WTC11 (cell line): ENCODE data around the gene PTGIS.

ENCODE experiments used
- CTCF ChIP-seq: fragments of 200-600 bp; IDR thresholded peaks from 2 replicates; pipeline ENCODE4 v1.8.0; 2022; ENCODE audit warnings: antibody characterized with exemption
- IRF2 ChIP-seq: sonication (generic); formaldehyde crosslinking; IDR thresholded peaks from 2 replicates; pipeline ENCODE4 v1.8.0; 2022; ENCODE audit warnings: low read depth, missing genetic modification reagents, borderline replicate concordance
- MAX ChIP-seq: sonication (generic); formaldehyde crosslinking; IDR thresholded peaks from 2 replicates; pipeline ENCODE4 v1.8.0; 2022; ENCODE audit warnings: mild to moderate bottlenecking, missing genetic modification reagents
- NFE2L1 ChIP-seq: sonication (generic); formaldehyde crosslinking; IDR thresholded peaks from 2 replicates; pipeline ENCODE4 v1.8.1; 2023; ENCODE audit warnings: missing genetic modification reagents
- NR2C2 ChIP-seq: sonication (generic); formaldehyde crosslinking; IDR thresholded peaks from 2 replicates; pipeline ENCODE4 v1.8.0; 2022; ENCODE audit warnings: mild to moderate bottlenecking, missing genetic modification reagents
- SP1 ChIP-seq: sonication (generic); formaldehyde crosslinking; conservative IDR thresholded peaks from 2 replicates; pipeline ENCODE4 v1.8.1; 2022; ENCODE audit warnings: missing genetic modification reagents
- ZNF416 ChIP-seq: fragments of 250-450 bp; sonication (Bioruptor Pico); IDR thresholded peaks from 2 replicates; pipeline ENCODE4 v1.9.0; 2021; ENCODE audit warnings: mild to moderate bottlenecking, inconsistent platforms
- TF ChIP-seq, protein P1 (sequence below): sonication (generic); formaldehyde crosslinking; IDR thresholded peaks from 2 replicates; pipeline ENCODE4 v1.8.1; 2022; ENCODE audit warnings: low read depth, mild to moderate bottlenecking, moderate library complexity, missing genetic modification reagents, borderline replicate concordance

- TF ChIP-seq CTCF (no peak), SP1 (CRISPR knock-in tag) (no peak), ZNF416 (CRISPR knock-in tag) (no peak), NR2C2 (CRISPR knock-in tag) (no peak), MAX (CRISPR knock-in tag) (no peak), IRF2 (no peak), NFE2L1 (CRISPR knock-in tag) (no peak)
- TF ChIP-seq, protein P1, sequence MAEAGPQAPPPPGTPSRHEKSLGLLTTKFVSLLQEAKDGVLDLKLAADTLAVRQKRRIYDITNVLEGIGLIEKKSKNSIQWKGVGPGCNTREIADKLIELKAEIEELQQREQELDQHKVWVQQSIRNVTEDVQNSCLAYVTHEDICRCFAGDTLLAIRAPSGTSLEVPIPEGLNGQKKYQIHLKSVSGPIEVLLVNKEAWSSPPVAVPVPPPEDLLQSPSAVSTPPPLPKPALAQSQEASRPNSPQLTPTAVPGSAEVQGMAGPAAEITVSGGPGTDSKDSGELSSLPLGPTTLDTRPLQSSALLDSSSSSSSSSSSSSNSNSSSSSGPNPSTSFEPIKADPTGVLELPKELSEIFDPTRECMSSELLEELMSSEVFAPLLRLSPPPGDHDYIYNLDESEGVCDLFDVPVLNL: no peak
Measured at GRCh38 chr20:49513009-49513408, 54.9 kb downstream of the PTGIS start.
